OCI-LY7 (cell line): Measurements from ENCODE around the gene ANO3. TPM values are rescaled to one million over a fixed set of nuclear protein-coding genes. Genes with fewer than 3 reads are reported as not detected.

Source experiments
- BruUV-seq: library from RNA; stranded (reverse); fragments of 400-500 nt; replicated peaks from 2 replicates; lab custom pipeline; 2021; lab: Mats Ljungman, UMichigan
- CTCF ChIA-PET: fragments of 300-600 bp; sonication (Branson Sonifier 250); formaldehyde crosslinking; loops from one replicate; lab custom pipeline; 2022; ENCODE audit warnings: antibody characterized with exemption; ENCODE audit not compliant: unreplicated experiment; lab: Charles Lee
- POLR2A ChIA-PET: fragments of 300-600 bp; sonication (Branson Sonifier 250); formaldehyde crosslinking; loops from one replicate; lab custom pipeline; 2022; ENCODE audit warnings: antibody characterized with exemption; lab: Charles Lee
- DNase-seq: peaks from one replicate; pipeline ENCODE4 v3.0.0-alpha.2; 2015; ENCODE audit warnings: low spot score
- H2AFZ ChIP-seq: fragments of 200-600 bp; sonication (generic), shearing (Covaris generic); 2 replicates; pipeline ENCODE4 v1.6.1; 2014; ENCODE audit warnings: mild to moderate bottlenecking, antibody characterized with exemption, low read length, moderate library complexity
- H3K27ac ChIP-seq: fragments of 200-600 bp; sonication (generic); 2 replicates; pipeline ENCODE4 v1.5.1; 2014; ENCODE audit warnings: mixed run types, low read depth, mild to moderate bottlenecking, moderate library complexity, low read length, inconsistent platforms; ENCODE audit not compliant: poor library complexity, severe bottlenecking
- H3K36me3 ChIP-seq: fragments of 200-600 bp; sonication (generic); 2 replicates; pipeline ENCODE4 v1.6.1; 2014; ENCODE audit warnings: mild to moderate bottlenecking, antibody characterized with exemption, low read length, moderate library complexity, mixed read lengths; ENCODE audit not compliant: insufficient read depth
- H3K4me1 ChIP-seq: fragments of 200-600 bp; sonication (generic); 2 replicates; pipeline ENCODE4 v1.5.1; 2014; ENCODE audit warnings: mild to moderate bottlenecking, low read length; ENCODE audit not compliant: insufficient read depth, poor library complexity, severe bottlenecking
- H3K4me2 ChIP-seq: fragments of 200-600 bp; sonication (generic); 2 replicates; pipeline ENCODE4 v1.6.1; 2014; ENCODE audit warnings: mild to moderate bottlenecking, low read length
- H3K4me3 ChIP-seq: fragments of 200-600 bp; sonication (generic); 2 replicates; pipeline ENCODE4 v1.5.1; 2014; ENCODE audit warnings: mild to moderate bottlenecking, low read depth, low read length; ENCODE audit not compliant: poor library complexity, severe bottlenecking
- H3K79me2 ChIP-seq: fragments of 200-600 bp; sonication (generic); 2 replicates; pipeline ENCODE4 v1.6.1; 2016; ENCODE audit warnings: low read depth, mild to moderate bottlenecking, low read length, moderate library complexity, mixed read lengths; ENCODE audit not compliant: insufficient read depth
- H3K9me2 ChIP-seq: fragments of 200-600 bp; sonication (generic); 2 replicates; pipeline ENCODE4 v1.6.1; 2016; ENCODE audit warnings: mild to moderate bottlenecking, low read length, mixed read lengths; ENCODE audit not compliant: insufficient read depth
- H3K9me3 ChIP-seq: fragments of 200-600 bp; sonication (generic); 2 replicates; pipeline ENCODE4 v1.6.1; 2014; ENCODE audit warnings: mild to moderate bottlenecking, mixed run types, low read length, mixed read lengths
- H4K20me1 ChIP-seq: fragments of 200-600 bp; sonication (generic); 2 replicates; pipeline ENCODE4 v1.6.1; 2014; ENCODE audit warnings: mild to moderate bottlenecking, antibody characterized with exemption, low read length, moderate library complexity, mixed read lengths; ENCODE audit not compliant: insufficient read depth
- CTCF ChIP-seq: fragments of 200-600 bp; sonication (generic); conservative IDR thresholded peaks from 2 replicates; pipeline ENCODE4 v1.5.1; 2014; ENCODE audit warnings: mild to moderate bottlenecking, antibody characterized with exemption, low read length, moderate library complexity, mixed read lengths
- EZH2phosphoT487 ChIP-seq: fragments of 200-600 bp; sonication (generic); IDR thresholded peaks from 2 replicates; pipeline ENCODE4 v1.6.1; 2018; ENCODE audit warnings: low read depth, borderline replicate concordance, mild to moderate bottlenecking, mixed run types, antibody characterized with exemption, low read length, moderate library complexity, mixed read lengths
- intact Hi-C: fragments of 100-400 bp; cut with micrococcal nuclease; formaldehyde crosslinking; loops from one replicate; pipeline ENCODE4 v1.10.0; 2022; ENCODE audit not compliant: unreplicated experiment
- total RNA-seq, 2 experiments: library from RNA; depleted of rRNA in 1 of 2; stranded (reverse); fragments of >200 nt in 1 of 2; shearing (Covaris generic) in 1 of 2; gene quantifications; 2 replicates each; pipeline ENCODE4 v1.2.3, GENCODE V29; 2014 to 2022

ANO3 gene
- total RNA-seq, 2 experiments from 2014 or later, result 0.03 TPM; not detected in 1

- Histone ChIP-seq H3K36me3 (no peaks in the 10 kb centered on the region), H3K4me2 (no peak overlapping the region), H3K4me3 (no peak overlapping the region), H3K9me2 (no peaks in the 10 kb centered on the region), H3K4me1 (no peaks in the 10 kb centered on the region), H3K9me3 (no peaks in the 10 kb centered on the region), H2AFZ (no peak overlapping the region), H3K27ac (no peak overlapping the region), H3K79me2 (no peaks in the 10 kb centered on the region), H4K20me1 (no peaks in the 10 kb centered on the region)
- ChIA-PET POLR2A (interaction anchor here (0.6 kb wide), 1 partner anchor 1813 kb away, joined by 4 read pairs; no protein-coding TSS in a partner anchor), CTCF (no interaction called here)
- intact Hi-C loops, result no loop called here
- no peak for TF ChIP-seq CTCF
- BruUV-seq, result no TSS peak
- no peak for DNase-seq
These were observed 242.0 kb downstream of the ANO3 start for GRCh38 chr11:26573896-26574295.

GRCh38 chr11:26575946-26576345, 244.0 kb downstream of the ANO3 start:
- TF ChIP-seq EZH2phosphoT487 (no peak), CTCF (no peak)
- no peak overlapping the region for H3K4me2 ChIP-seq
- POLR2A ChIA-PET, result no interaction called here
- H4K20me1 ChIP-seq, result no peaks in the 10 kb centered on the region
- no peak for DNase-seq
- BruUV-seq, result no TSS peak
- no peaks in the 10 kb centered on the region for H3K79me2 ChIP-seq
- H3K4me3 ChIP-seq, result no peak overlapping the region
- H3K27ac ChIP-seq, result no peak overlapping the region
- H3K9me2 ChIP-seq, result no peaks in the 10 kb centered on the region
- intact Hi-C loops, result no loop called here
- no peaks in the 10 kb centered on the region for H3K4me1 ChIP-seq
- CTCF ChIA-PET, result no interaction called here
- H3K9me3 ChIP-seq, result no peaks in the 10 kb centered on the region
- H2AFZ ChIP-seq, result no peak overlapping the region
- no peaks in the 10 kb centered on the region for H3K36me3 ChIP-seq

GRCh38 chr11:26578998-26579661, 247.2 kb downstream of the ANO3 start:
- BruUV-seq, result no TSS peak
- Histone ChIP-seq H3K79me2 (no peaks in the 10 kb centered on the region), H4K20me1 (no peaks in the 10 kb centered on the region), H3K4me3 (no peak overlapping the region), H3K9me3 (no peaks in the 10 kb centered on the region), H3K36me3 (no peaks in the 10 kb centered on the region), H3K9me2 (no peaks in the 10 kb centered on the region), H3K4me1 (no peaks in the 10 kb centered on the region), H3K27ac (no peak overlapping the region), H2AFZ (no peak overlapping the region), H3K4me2 (no peak overlapping the region)
- ChIA-PET POLR2A (no interaction called here), CTCF (no interaction called here)
- intact Hi-C loops, result no loop called here
- TF ChIP-seq EZH2phosphoT487 (no peak), CTCF (no peak)
- DNase-seq, result no peak
